Trophoblast cell (in vitro differentiated cells and primary cell): ENCODE data around the gene ATXN1.

Source experiments
- DNase-seq, 2 donors: peaks; one replicate each; pipeline ENCODE4 v3.0.0-alpha.2; 2016
- H2AFZ ChIP-seq: 2 replicates; pipeline ENCODE4 v1.6.1; 2013; ENCODE audit warnings: low read length, moderate library complexity, mild to moderate bottlenecking; ENCODE audit not compliant: insufficient read depth, poor library complexity
- H2AK5ac ChIP-seq: 2 replicates; pipeline ENCODE4 v1.6.1; 2013; ENCODE audit warnings: mild to moderate bottlenecking, low read length
- H2BK120ac ChIP-seq: 2 replicates; pipeline ENCODE4 v1.6.1; 2013; ENCODE audit warnings: low read length, mild to moderate bottlenecking, moderate library complexity; ENCODE audit not compliant: insufficient read depth, poor library complexity
- H2BK12ac ChIP-seq: 2 replicates; pipeline ENCODE4 v1.6.1; 2013; ENCODE audit warnings: mild to moderate bottlenecking, low read length, moderate library complexity
- H2BK5ac ChIP-seq: 2 replicates; pipeline ENCODE4 v1.6.1; 2013; ENCODE audit warnings: low read length, low read depth, moderate library complexity, mild to moderate bottlenecking; ENCODE audit not compliant: poor library complexity
- H3K14ac ChIP-seq: 2 replicates; pipeline ENCODE4 v1.6.1; 2013; ENCODE audit warnings: mild to moderate bottlenecking, low read length
- H3K18ac ChIP-seq: 2 replicates; pipeline ENCODE4 v1.6.1; 2013; ENCODE audit warnings: mild to moderate bottlenecking, low read length
- H3K23ac ChIP-seq: 2 replicates; pipeline ENCODE4 v1.6.1; 2013; ENCODE audit warnings: low read length
- H3K27ac ChIP-seq: 2 replicates; pipeline ENCODE4 v1.5.1; 2013; ENCODE audit warnings: low read depth, mild to moderate bottlenecking, inconsistent platforms, low read length, moderate library complexity
- H3K27me3 ChIP-seq: 2 replicates; pipeline ENCODE4 v1.6.1; 2013; ENCODE audit warnings: inconsistent platforms, mild to moderate bottlenecking, low read length, moderate library complexity; ENCODE audit not compliant: insufficient read depth
- H3K36me3 ChIP-seq, 2 experiments: 1 replicate in 1 of 2; 2 replicates in 1 of 2; pipeline ENCODE4 v1.6.1; 2013; ENCODE audit warnings: low read length in 2 of 2, mild to moderate bottlenecking in 2 of 2, moderate library complexity in 1 of 2; ENCODE audit not compliant: insufficient read depth in 2 of 2, control insufficient read depth in 1 of 2
- H3K4ac ChIP-seq: 2 replicates; pipeline ENCODE4 v1.6.1; 2013; ENCODE audit warnings: low read depth, mild to moderate bottlenecking, low read length, moderate library complexity
- H3K4me1 ChIP-seq, 2 experiments: 1 replicate in 1 of 2; 2 replicates in 1 of 2; pipeline ENCODE4 v1.6.1; 2013; ENCODE audit warnings: low read length in 2 of 2, mild to moderate bottlenecking in 2 of 2, moderate library complexity in 1 of 2; ENCODE audit not compliant: insufficient read depth in 2 of 2, control insufficient read depth in 1 of 2
- H3K4me2 ChIP-seq: 2 replicates; pipeline ENCODE4 v1.6.1; 2013; ENCODE audit warnings: inconsistent platforms, mild to moderate bottlenecking, low read length, moderate library complexity
- H3K4me3 ChIP-seq: 2 replicates; pipeline ENCODE4 v1.5.1; 2013; ENCODE audit warnings: mild to moderate bottlenecking, low read depth, low read length, inconsistent platforms
- H3K79me1 ChIP-seq: one replicate; pipeline ENCODE4 v1.6.1; 2013; ENCODE audit warnings: low read length
- H3K79me2 ChIP-seq: 2 replicates; pipeline ENCODE4 v1.6.1; 2013; ENCODE audit warnings: low read length, mild to moderate bottlenecking; ENCODE audit not compliant: control insufficient read depth, insufficient read depth, poor library complexity
- H3K9ac ChIP-seq: 2 replicates; pipeline ENCODE4 v1.6.1; 2013; ENCODE audit warnings: mild to moderate bottlenecking, low read length
- H3K9me3 ChIP-seq: 2 replicates; pipeline ENCODE4 v1.6.1; 2013; ENCODE audit warnings: low read depth, mild to moderate bottlenecking, control low read depth, inconsistent platforms, low read length; ENCODE audit not compliant: insufficient read depth
- H4K12ac ChIP-seq: 2 replicates; pipeline ENCODE4 v1.6.1; 2013; ENCODE audit warnings: low read depth, mild to moderate bottlenecking, low read length, moderate library complexity
- H4K8ac ChIP-seq: 2 replicates; pipeline ENCODE4 v1.6.1; 2013; ENCODE audit warnings: low read depth, mild to moderate bottlenecking, low read length, moderate library complexity
- H4K91ac ChIP-seq: one replicate; pipeline ENCODE4 v1.6.1; 2013; ENCODE audit warnings: low read depth, mild to moderate bottlenecking, low read length, moderate library complexity
- WGBS: extraction: QIAGEN DNeasy Blood & Tissue Kit; methylation state at CpG from one replicate; pipeline ENCODE4 v1.1.7; 2013; ENCODE audit warnings: missing lambda C conversion rate; ENCODE audit not compliant: insufficient read length, insufficient coverage; ENCODE audit errors: extremely low coverage; 5-methylcytosine and 5-hydroxymethylcytosine counted together

ATXN1 gene

GRCh38 chr6:16677458-16677857 is 83.8 kb downstream of the ATXN1 start:
- DNase-seq, result no peak
- WGBS, result no CpG with 5 or more reads among the region's 2 CpGs

GRCh38 chr6:16676978-16677377 is 84.3 kb downstream of the ATXN1 start:
- no peak overlapping the region for H4K8ac ChIP-seq
- H3K4me1 ChIP-seq, result peaks cover 2 to 3% of the 10 kb centered on the region in 2 experiments
- no peak overlapping the region for H2AK5ac ChIP-seq
- H4K91ac ChIP-seq, result no peak overlapping the region
- H3K27ac ChIP-seq, result no peak overlapping the region
- no peak overlapping the region for H2BK12ac ChIP-seq
- no peak overlapping the region for H3K4me3 ChIP-seq
- no peaks in the 10 kb centered on the region for H3K79me2 ChIP-seq
- peak; percentile 74 to 88 for DNase-seq
- H2BK5ac ChIP-seq, result no peak overlapping the region
- no peak overlapping the region for H2AFZ ChIP-seq
- H3K79me1 ChIP-seq, result no peaks in the 10 kb centered on the region
- no peak overlapping the region for H3K18ac ChIP-seq
- H2BK120ac ChIP-seq, result no peak overlapping the region
- no peak overlapping the region for H4K12ac ChIP-seq
- no peak overlapping the region for H3K9ac ChIP-seq
- WGBS, result no CpG with 5 or more reads among the region's 6 CpGs
- H3K27me3 ChIP-seq, result no peaks in the 10 kb centered on the region
- H3K23ac ChIP-seq, result no peak overlapping the region
- no peak overlapping the region for H3K4ac ChIP-seq
- no peak overlapping the region for H3K4me2 ChIP-seq
- no peaks in the 10 kb centered on the region for H3K9me3 ChIP-seq
- no peaks in the 10 kb centered on the region for H3K36me3 ChIP-seq
- H3K14ac ChIP-seq, result no peak overlapping the region

More at GRCh38 chr6:16677458-16677857, 83.8 kb downstream of the ATXN1 start:
- no peak overlapping the region for H4K8ac ChIP-seq
- no peak overlapping the region for H2AK5ac ChIP-seq
- no peaks in the 10 kb centered on the region for H3K79me1 ChIP-seq
- H2BK12ac ChIP-seq, result no peak overlapping the region
- no peaks in the 10 kb centered on the region for H3K27me3 ChIP-seq
- no peak overlapping the region for H3K18ac ChIP-seq
- H3K4me2 ChIP-seq, result no peak overlapping the region
- no peaks in the 10 kb centered on the region for H3K36me3 ChIP-seq
- no peak overlapping the region for H3K4me3 ChIP-seq
- H3K23ac ChIP-seq, result no peak overlapping the region
- no peak overlapping the region for H3K4ac ChIP-seq
- H4K91ac ChIP-seq, result no peak overlapping the region
- H3K9ac ChIP-seq, result no peak overlapping the region
- peaks cover 2 to 3% of the 10 kb centered on the region in 2 experiments for H3K4me1 ChIP-seq
- no peak overlapping the region for H2BK5ac ChIP-seq
- H3K14ac ChIP-seq, result no peak overlapping the region
- H4K12ac ChIP-seq, result no peak overlapping the region
- no peak overlapping the region for H2BK120ac ChIP-seq
- no peak overlapping the region for H3K27ac ChIP-seq
- no peaks in the 10 kb centered on the region for H3K79me2 ChIP-seq
- no peaks in the 10 kb centered on the region for H3K9me3 ChIP-seq
- no peak overlapping the region for H2AFZ ChIP-seq

- no peaks in the 10 kb centered on the region for H3K79me2 ChIP-seq
- no CpG with 5 or more reads among the region's 2 CpGs for WGBS
- no peak overlapping the region for H2AFZ ChIP-seq
- H3K14ac ChIP-seq, result no peak overlapping the region
- no peak overlapping the region for H4K91ac ChIP-seq
- H3K79me1 ChIP-seq, result no peaks in the 10 kb centered on the region
- H4K8ac ChIP-seq, result no peak overlapping the region
- no peak overlapping the region for H3K4me3 ChIP-seq
- no peak overlapping the region for H4K12ac ChIP-seq
- H3K18ac ChIP-seq, result no peak overlapping the region
- no peaks in the 10 kb centered on the region for H3K27me3 ChIP-seq
- no peak overlapping the region for H3K27ac ChIP-seq
- no peaks in the 10 kb centered on the region for H3K36me3 ChIP-seq
- no peak overlapping the region for H3K4me2 ChIP-seq
- no peaks in the 10 kb centered on the region for H3K9me3 ChIP-seq
- no peak overlapping the region for H2BK5ac ChIP-seq
- DNase-seq, result no peak
- no peak overlapping the region for H2BK120ac ChIP-seq
- H2AK5ac ChIP-seq, result no peak overlapping the region
- no peak overlapping the region for H3K4ac ChIP-seq
- H2BK12ac ChIP-seq, result no peak overlapping the region
- H3K23ac ChIP-seq, result no peak overlapping the region
- no peak overlapping the region for H3K9ac ChIP-seq
- peaks cover 2% of the 10 kb centered on the region in 2 experiments for H3K4me1 ChIP-seq
These were observed 84.9 kb downstream of the ATXN1 start for GRCh38 chr6:16676376-16676775.

GRCh38 chr6:16674801-16675392 is 86.4 kb downstream of the ATXN1 start:
- Histone ChIP-seq H3K79me1 (peaks cover 1% of the 10 kb centered on the region), H3K79me2 (no peaks in the 10 kb centered on the region), H3K27me3 (no peaks in the 10 kb centered on the region), H3K27ac (no peak overlapping the region), H2BK5ac (no peak overlapping the region), H3K4ac (no peak overlapping the region), H3K14ac (no peak overlapping the region), H2BK12ac (no peak overlapping the region), H2AK5ac (no peak overlapping the region), H3K9me3 (no peaks in the 10 kb centered on the region), H4K8ac (no peak overlapping the region), H3K4me2 (no peak overlapping the region), H3K4me1 (peaks cover 4% of the 10 kb centered on the region in 2 experiments), H4K12ac (no peak overlapping the region), H3K18ac (no peak overlapping the region), H2BK120ac (no peak overlapping the region), H3K9ac (no peak overlapping the region), H3K4me3 (no peak overlapping the region), H3K36me3 (no peaks in the 10 kb centered on the region), H3K23ac (no peak overlapping the region), H2AFZ (no peak overlapping the region), H4K91ac (no peak overlapping the region)
- DNase-seq, result peak in 1 of 2 donors; percentile 27
- no CpG with 5 or more reads among the region's 4 CpGs for WGBS
